ENCODE measurements around the gene PCOLCE2. TPM values are rescaled to one million over a fixed set of nuclear protein-coding genes. Genes with fewer than 3 reads are reported as not detected.

Gene PCOLCE2
- total RNA-seq, 1 donor from 2014 or later: 7.7 TPM

- TF ChIP-seq, protein P1, sequence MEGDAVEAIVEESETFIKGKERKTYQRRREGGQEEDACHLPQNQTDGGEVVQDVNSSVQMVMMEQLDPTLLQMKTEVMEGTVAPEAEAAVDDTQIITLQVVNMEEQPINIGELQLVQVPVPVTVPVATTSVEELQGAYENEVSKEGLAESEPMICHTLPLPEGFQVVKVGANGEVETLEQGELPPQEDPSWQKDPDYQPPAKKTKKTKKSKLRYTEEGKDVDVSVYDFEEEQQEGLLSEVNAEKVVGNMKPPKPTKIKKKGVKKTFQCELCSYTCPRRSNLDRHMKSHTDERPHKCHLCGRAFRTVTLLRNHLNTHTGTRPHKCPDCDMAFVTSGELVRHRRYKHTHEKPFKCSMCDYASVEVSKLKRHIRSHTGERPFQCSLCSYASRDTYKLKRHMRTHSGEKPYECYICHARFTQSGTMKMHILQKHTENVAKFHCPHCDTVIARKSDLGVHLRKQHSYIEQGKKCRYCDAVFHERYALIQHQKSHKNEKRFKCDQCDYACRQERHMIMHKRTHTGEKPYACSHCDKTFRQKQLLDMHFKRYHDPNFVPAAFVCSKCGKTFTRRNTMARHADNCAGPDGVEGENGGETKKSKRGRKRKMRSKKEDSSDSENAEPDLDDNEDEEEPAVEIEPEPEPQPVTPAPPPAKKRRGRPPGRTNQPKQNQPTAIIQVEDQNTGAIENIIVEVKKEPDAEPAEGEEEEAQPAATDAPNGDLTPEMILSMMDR (conservative IDR thresholded peaks at IDR 0.05; ENCODE audit: low read depth, low read length): peak; percentile 12
- no peak overlapping the region for H3K4me3 ChIP-seq (ENCODE audit: low read depth, low read length)
- DNase-seq (ENCODE audit: low read depth): peak; percentile 73
These were observed 35.4 kb downstream of the PCOLCE2 start for GRCh38 chr3:142853270-142854168.

- H3K4me3 ChIP-seq (ENCODE audit: low read depth, low read length): no peak overlapping the region
- TF ChIP-seq, protein P1 (conservative IDR thresholded peaks at IDR 0.05; ENCODE audit: low read depth, low read length): no peak
- DNase-seq (ENCODE audit: low read depth): no peak
These were observed 36.9 kb downstream of the PCOLCE2 start for GRCh38 chr3:142852009-142852408.

GRCh38 chr3:142850395-142851023 lies 38.4 kb downstream of the PCOLCE2 start:
- no peak overlapping the region for H3K4me3 ChIP-seq (ENCODE audit: low read depth, low read length)
- TF ChIP-seq, protein P1 (conservative IDR thresholded peaks at IDR 0.05; ENCODE audit: low read depth, low read length): no peak
- DNase-seq (ENCODE audit: low read depth): peak; percentile 90

DNA sequence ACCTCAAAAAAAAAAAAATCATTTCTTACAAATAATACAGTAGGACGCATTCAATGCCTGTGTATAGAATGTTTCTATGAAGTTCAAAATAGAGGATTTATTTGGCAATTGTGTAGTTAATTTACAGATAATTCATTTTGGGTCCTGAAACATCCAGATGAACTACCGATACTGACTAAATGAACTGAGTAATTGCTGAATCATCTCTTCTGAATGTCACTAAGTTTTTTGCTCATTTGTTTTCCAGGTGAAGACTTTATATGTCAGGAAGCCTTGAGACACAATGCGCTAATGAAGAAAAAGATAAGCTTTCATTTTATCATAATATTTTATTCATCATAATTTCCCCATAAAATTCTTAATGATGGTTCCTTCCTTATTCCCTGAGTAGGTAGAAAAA lies 39.7 kb downstream of the PCOLCE2 start:
- DNase-seq (ENCODE audit: low read depth): no peak
- TF ChIP-seq, protein P1 (conservative IDR thresholded peaks at IDR 0.05; ENCODE audit: low read depth, low read length): no peak
- no peak overlapping the region for H3K4me3 ChIP-seq (ENCODE audit: low read depth, low read length)

- TF ChIP-seq, protein P1 (conservative IDR thresholded peaks at IDR 0.05; ENCODE audit: low read depth, low read length): no peak
- no peak for DNase-seq (ENCODE audit: low read depth)
- no peak overlapping the region for H3K4me3 ChIP-seq (ENCODE audit: low read depth, low read length)
These were observed 41.9 kb downstream of the PCOLCE2 start for GRCh38 chr3:142846779-142847577.

DNA sequence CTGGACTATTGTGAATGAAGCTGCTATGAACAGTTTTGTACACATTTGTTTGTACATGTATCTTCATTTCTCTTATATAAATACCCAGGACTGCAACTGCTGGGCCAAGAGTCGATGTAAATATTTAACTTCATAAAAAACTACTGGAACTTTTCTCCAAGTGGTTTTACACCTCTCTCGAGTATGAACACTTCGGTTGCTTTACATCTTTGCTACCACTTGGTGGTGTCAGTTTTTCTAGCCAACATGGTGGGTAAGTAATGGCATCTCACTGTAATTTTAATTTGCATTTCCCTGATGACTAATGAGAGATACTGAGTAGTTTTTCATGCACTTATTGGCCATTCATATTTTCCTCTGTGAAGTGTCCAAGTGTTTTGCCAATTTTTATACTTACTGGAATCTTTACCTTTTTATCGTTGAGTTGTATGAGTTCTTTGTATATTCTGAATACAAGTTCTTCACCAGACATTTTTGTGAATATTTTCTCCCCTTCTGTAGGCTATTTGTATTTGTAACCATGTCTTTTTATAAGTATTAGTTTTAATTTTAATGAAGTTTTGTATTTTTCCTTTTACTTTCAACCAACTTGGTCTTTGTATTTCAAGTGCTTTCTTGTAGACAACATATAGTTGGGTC lies 44.4 kb downstream of the PCOLCE2 start:
- no peak for DNase-seq (ENCODE audit: low read depth)
- H3K4me3 ChIP-seq (ENCODE audit: low read depth, low read length): no peak overlapping the region
- TF ChIP-seq, protein P1 (conservative IDR thresholded peaks at IDR 0.05; ENCODE audit: low read depth, low read length): peak; percentile 66

Data from epithelial cell of proximal tubule (primary cell).